ENCODE data around the gene CEP41.
A peak's percentile ranks its signal among the peaks of the same experiment; 100 is the strongest.

Gene CEP41

GRCh38 chr7:130485734-130486113, 44.9 kb upstream of the CEP41 start:
- TF ChIP-seq ZNF8 (CRISPR knock-in tag; IDR thresholded peaks at IDR 0.05): no peak
- no peak for TF ChIP-seq ZFP30 (CRISPR knock-in tag; IDR thresholded peaks at IDR 0.05)
- no peak for TF ChIP-seq TOX (CRISPR knock-in tag; IDR thresholded peaks at IDR 0.05; ENCODE audit: borderline replicate concordance)
- no peak for TF ChIP-seq ZNF565 (CRISPR knock-in tag; conservative IDR thresholded peaks at IDR 0.05; ENCODE audit: low read depth)
- no peak for TF ChIP-seq ZC3H10 (CRISPR knock-in tag; IDR thresholded peaks at IDR 0.05)
- no peak for TF ChIP-seq TCF4 (CRISPR knock-in tag; IDR thresholded peaks at IDR 0.05; ENCODE audit: borderline replicate concordance)
- TF ChIP-seq ARNTL (CRISPR knock-in tag; IDR thresholded peaks at IDR 0.05; ENCODE audit: borderline replicate concordance, low read depth): no peak
- no peak for TF ChIP-seq RARB (CRISPR knock-in tag; IDR thresholded peaks at IDR 0.05)
- TF ChIP-seq PATZ1 (CRISPR knock-in tag; IDR thresholded peaks at IDR 0.05; ENCODE audit: borderline replicate concordance): no peak
- TF ChIP-seq ISL1 (CRISPR knock-in tag; IDR thresholded peaks at IDR 0.05): no peak
- TF ChIP-seq CSDC2 (CRISPR knock-in tag; IDR thresholded peaks at IDR 0.05): no peak
- no peak for TF ChIP-seq GLIS3 (CRISPR knock-in tag; IDR thresholded peaks at IDR 0.05)
- no peak for TF ChIP-seq ZNF70 (CRISPR knock-in tag; IDR thresholded peaks at IDR 0.05)
- ATAC-seq: no peak

GRCh38 chr7:130483031-130483430, 42.2 kb upstream of the CEP41 start:
- TF ChIP-seq CSRNP3 (CRISPR knock-in tag; IDR thresholded peaks at IDR 0.05) (no peak), PPARA (CRISPR knock-in tag; IDR thresholded peaks at IDR 0.05; ENCODE audit: borderline replicate concordance) (no peak), CREB5 (CRISPR knock-in tag; IDR thresholded peaks at IDR 0.05; ENCODE audit: low read depth) (no peak)
- no peak for ATAC-seq

GRCh38 chr7:130481898-130482297, 41.1 kb upstream of the CEP41 start:
- peak; percentile 83 for ATAC-seq
- TF ChIP-seq TCF4 (CRISPR knock-in tag; IDR thresholded peaks at IDR 0.05; ENCODE audit: borderline replicate concordance) (no peak), ISL1 (CRISPR knock-in tag; IDR thresholded peaks at IDR 0.05) (no peak), RARB (CRISPR knock-in tag; IDR thresholded peaks at IDR 0.05) (no peak), ZFP30 (CRISPR knock-in tag; IDR thresholded peaks at IDR 0.05) (no peak), OSR1 (CRISPR knock-in tag; IDR thresholded peaks at IDR 0.05) (no peak), ARNTL (CRISPR knock-in tag; IDR thresholded peaks at IDR 0.05; ENCODE audit: borderline replicate concordance, low read depth) (no peak), TSHZ2 (CRISPR knock-in tag; IDR thresholded peaks at IDR 0.05) (no peak), PATZ1 (CRISPR knock-in tag; IDR thresholded peaks at IDR 0.05; ENCODE audit: borderline replicate concordance) (no peak)

GRCh38 chr7:130479716-130480400, 39.0 kb upstream of the CEP41 start:
- no peak for ATAC-seq
- no peak for TF ChIP-seq PATZ1 (CRISPR knock-in tag; IDR thresholded peaks at IDR 0.05; ENCODE audit: borderline replicate concordance)
- no peak for TF ChIP-seq OSR1 (CRISPR knock-in tag; IDR thresholded peaks at IDR 0.05)
- TF ChIP-seq TSHZ2 (CRISPR knock-in tag; IDR thresholded peaks at IDR 0.05): no peak
- TF ChIP-seq RARB (CRISPR knock-in tag; IDR thresholded peaks at IDR 0.05): no peak
- no peak for TF ChIP-seq ZNF8 (CRISPR knock-in tag; IDR thresholded peaks at IDR 0.05)

Data from SK-N-SH treated with all-trans-retinoic acid at 6 μM for 48 hours (cell line).